ENCODE results near the gene KIF5B. TPM values are rescaled to one million over a fixed set of nuclear protein-coding genes. Genes with fewer than 3 reads are reported as not detected.
"Not testable (repeated sequence)": the region's sequence is repeated elsewhere in the genome, so short reads cannot be mapped to it uniquely, and the experiment has no call there.

KIF5B gene
- total RNA-seq, 4 donors from 2014 or later = 69.6 to 104 (median 75.2) TPM

DNA sequence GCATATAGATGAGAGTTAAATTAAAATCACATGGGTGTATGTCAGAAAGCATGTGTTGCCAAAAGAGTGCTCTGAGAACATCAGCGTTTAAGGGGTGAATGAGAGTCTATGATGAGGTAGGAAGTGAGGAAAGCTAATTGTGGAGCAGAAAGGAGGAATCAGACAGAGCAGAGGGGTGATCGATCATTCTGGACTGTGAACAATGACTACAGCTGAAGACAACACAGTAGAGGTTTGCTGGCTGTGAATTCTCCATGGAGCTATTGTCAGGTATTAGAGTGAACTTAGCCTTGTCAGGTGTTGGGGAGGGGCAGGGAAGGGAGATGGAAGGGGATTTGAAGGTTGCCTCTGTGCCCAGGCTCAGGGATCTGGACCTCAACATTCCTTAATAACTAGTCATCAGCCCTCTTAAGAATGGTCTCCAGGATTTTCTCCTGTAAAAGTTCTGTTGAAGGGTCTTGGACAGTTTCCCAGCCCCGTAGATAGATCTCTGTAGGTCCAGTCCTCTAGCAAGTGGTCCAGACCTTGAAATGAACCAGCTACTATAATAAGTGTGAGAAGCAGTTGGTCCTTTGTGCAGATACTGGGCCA lies 57.1 kb downstream of the KIF5B start:
- Histone ChIP-seq H3K9me3 (no peaks in the 10 kb centered on the region), H3K27me3 (no peaks in the 10 kb centered on the region), H3K27ac (no peak overlapping the region), H3K36me3 (no peaks in the 10 kb centered on the region), H3K4me3 (no peak overlapping the region), H3K4me1 (no peaks in the 10 kb centered on the region)
- DNase-seq (ENCODE audit: low spot score in 2 of 2) = no peak
- TF ChIP-seq POLR2A (IDR thresholded peaks at IDR 0.05) (no peak), EP300 (IDR thresholded peaks at IDR 0.05) (no peak), POLR2AphosphoS5 (IDR thresholded peaks at IDR 0.05) (no peak)
- TF ChIP-seq, protein P1, sequence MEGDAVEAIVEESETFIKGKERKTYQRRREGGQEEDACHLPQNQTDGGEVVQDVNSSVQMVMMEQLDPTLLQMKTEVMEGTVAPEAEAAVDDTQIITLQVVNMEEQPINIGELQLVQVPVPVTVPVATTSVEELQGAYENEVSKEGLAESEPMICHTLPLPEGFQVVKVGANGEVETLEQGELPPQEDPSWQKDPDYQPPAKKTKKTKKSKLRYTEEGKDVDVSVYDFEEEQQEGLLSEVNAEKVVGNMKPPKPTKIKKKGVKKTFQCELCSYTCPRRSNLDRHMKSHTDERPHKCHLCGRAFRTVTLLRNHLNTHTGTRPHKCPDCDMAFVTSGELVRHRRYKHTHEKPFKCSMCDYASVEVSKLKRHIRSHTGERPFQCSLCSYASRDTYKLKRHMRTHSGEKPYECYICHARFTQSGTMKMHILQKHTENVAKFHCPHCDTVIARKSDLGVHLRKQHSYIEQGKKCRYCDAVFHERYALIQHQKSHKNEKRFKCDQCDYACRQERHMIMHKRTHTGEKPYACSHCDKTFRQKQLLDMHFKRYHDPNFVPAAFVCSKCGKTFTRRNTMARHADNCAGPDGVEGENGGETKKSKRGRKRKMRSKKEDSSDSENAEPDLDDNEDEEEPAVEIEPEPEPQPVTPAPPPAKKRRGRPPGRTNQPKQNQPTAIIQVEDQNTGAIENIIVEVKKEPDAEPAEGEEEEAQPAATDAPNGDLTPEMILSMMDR (IDR thresholded peaks at IDR 0.05) = no peak
- WGBS = 47% methylated on average over 3 of the region's 3 CpGs

DNA sequence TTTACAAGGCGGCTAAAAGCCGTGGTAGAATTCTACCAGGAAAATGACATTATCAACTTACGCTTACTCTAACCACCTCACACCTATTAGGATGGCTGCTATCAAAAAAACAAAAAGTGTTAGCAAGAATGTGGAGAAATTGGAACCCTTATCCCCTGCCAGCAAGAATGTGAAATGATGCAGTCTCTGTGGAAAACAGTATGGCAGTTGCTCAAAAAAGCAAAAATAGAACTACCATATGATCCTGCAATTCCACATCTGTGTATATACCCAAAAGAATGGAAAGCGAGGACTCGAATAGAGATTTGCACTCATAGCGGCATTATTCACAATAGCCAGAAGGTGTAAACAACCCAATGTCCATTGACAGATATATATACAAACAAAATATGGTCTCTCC lies 61.3 kb downstream of the KIF5B start:
- H3K4me1 ChIP-seq = no peaks in the 10 kb centered on the region
- no peaks in the 10 kb centered on the region for H3K36me3 ChIP-seq
- 77% methylated on average over 6 of the region's 6 CpGs for WGBS
- no peak overlapping the region for H3K27ac ChIP-seq
- no peaks in the 10 kb centered on the region for H3K9me3 ChIP-seq
- H3K4me3 ChIP-seq = no peak overlapping the region
- no peak for DNase-seq (ENCODE audit: low spot score in 2 of 2)
- H3K27me3 ChIP-seq = no peaks in the 10 kb centered on the region
- no peak for TF ChIP-seq EP300 (IDR thresholded peaks at IDR 0.05)
- TF ChIP-seq POLR2AphosphoS5 (IDR thresholded peaks at IDR 0.05) = no peak
- TF ChIP-seq, protein P1 (IDR thresholded peaks at IDR 0.05) = no peak
- no peak for TF ChIP-seq POLR2A (IDR thresholded peaks at IDR 0.05)

DNA sequence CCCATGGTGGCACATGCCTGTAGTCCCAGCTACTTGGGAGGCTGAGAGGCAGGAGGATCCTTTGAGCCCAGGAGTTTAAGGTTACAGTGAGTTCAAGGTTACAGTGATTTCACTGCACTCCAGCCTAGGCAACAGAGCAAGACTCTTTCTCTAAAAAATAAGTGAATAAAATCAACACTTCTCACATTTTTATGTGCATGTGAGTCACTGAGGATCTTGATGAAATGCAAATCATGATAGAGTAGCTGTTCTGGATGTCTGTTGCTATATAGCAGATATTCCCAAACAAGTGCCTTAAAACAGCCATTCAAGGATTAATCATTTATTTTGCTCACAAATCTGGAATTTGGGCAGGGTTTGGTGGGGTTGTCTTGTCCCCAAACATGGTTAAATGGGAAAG lies 65.3 kb downstream of the KIF5B start:
- Histone ChIP-seq H3K4me1 (no peaks in the 10 kb centered on the region), H3K36me3 (no peaks in the 10 kb centered on the region), H3K27me3 (no peaks in the 10 kb centered on the region), H3K9me3 (peaks cover 5% of the 10 kb centered on the region), H3K27ac (no peak overlapping the region), H3K4me3 (no peak overlapping the region)
- DNase-seq (ENCODE audit: low spot score in 2 of 2) = no peak
- no peak for TF ChIP-seq POLR2AphosphoS5 (IDR thresholded peaks at IDR 0.05)
- TF ChIP-seq, protein P1 (IDR thresholded peaks at IDR 0.05) = no peak
- TF ChIP-seq EP300 (IDR thresholded peaks at IDR 0.05) = no peak
- TF ChIP-seq POLR2A (IDR thresholded peaks at IDR 0.05) = no peak

DNA sequence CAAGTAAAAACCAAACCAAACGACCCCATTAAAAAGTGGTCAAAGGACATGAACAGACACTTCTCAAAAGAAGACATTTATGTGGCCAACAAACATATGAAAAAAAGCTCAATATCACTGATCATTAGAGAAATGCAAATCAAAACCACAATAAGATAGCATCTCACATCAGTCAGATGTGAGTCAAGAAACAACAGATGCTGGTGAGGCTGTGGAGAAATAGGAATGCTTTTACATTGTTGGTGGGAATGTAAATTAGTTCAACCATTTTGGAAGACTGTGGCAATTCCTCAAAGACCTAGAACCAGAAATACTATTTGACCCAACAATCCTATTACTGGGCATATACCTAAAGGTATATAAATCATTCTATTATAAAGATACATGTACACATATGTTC lies 68.4 kb downstream of the KIF5B start:
- DNase-seq (ENCODE audit: low spot score in 2 of 2); H3K9me3 ChIP-seq; H3K27me3 ChIP-seq; H3K27ac ChIP-seq; H3K4me3 ChIP-seq; H3K36me3 ChIP-seq; H3K4me1 ChIP-seq: not testable (repeated sequence)
- 77% methylated on average over 1 of the region's 1 CpG for WGBS

DNA sequence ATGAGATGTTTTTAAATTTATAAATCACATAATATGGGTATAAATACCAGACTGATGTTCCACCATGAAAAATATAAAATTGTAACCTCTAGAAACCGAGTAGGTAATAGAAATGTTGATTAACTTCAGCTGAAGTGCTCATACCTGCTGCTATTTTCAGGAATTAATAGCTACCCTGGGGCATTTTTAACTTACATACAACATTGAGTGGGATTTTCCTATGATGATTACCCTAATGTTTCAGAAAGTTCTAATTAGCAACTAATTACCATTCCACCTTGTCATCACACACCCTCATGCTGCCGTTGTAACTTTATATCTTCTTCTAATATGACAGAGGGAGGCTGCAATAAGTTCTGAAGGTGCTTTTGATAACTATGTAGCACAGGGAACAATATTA lies 74.1 kb downstream of the KIF5B start:
- Histone ChIP-seq H3K4me1 (peaks cover 5% of the 10 kb centered on the region), H3K36me3 (no peaks in the 10 kb centered on the region), H3K27ac (no peak overlapping the region), H3K9me3 (peaks cover 5% of the 10 kb centered on the region), H3K27me3 (no peaks in the 10 kb centered on the region), H3K4me3 (no peak overlapping the region)
- DNase-seq (ENCODE audit: low spot score in 2 of 2) = no peak
- 47% methylated on average over 2 of the region's 2 CpGs for WGBS
- TF ChIP-seq, protein P1 (IDR thresholded peaks at IDR 0.05) = no peak
- no peak for TF ChIP-seq EP300 (IDR thresholded peaks at IDR 0.05)
- no peak for TF ChIP-seq POLR2A (IDR thresholded peaks at IDR 0.05)
- TF ChIP-seq POLR2AphosphoS5 (IDR thresholded peaks at IDR 0.05) = no peak

DNA sequence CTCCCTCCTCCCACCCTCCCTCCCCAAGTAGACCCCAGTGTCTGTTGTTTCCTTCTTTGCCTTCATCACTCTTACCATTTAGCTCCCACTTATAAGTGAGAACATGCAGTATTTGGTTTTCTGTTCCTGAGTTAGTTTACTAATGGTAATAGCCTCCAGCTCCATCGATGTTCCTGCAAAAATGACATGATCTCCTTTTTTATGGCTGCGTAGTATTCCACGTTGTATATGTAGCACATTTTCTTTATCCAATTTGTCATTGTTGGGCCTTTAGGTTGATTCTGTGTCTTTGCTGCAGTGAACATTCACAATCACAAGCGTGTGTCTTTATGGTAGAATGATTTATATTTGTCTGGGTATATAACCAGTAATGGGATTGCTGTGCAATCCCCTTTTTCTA lies 75.8 kb downstream of the KIF5B start:
- no peak for TF ChIP-seq EP300 (IDR thresholded peaks at IDR 0.05)
- no peak for TF ChIP-seq POLR2A (IDR thresholded peaks at IDR 0.05)
- TF ChIP-seq, protein P1 (IDR thresholded peaks at IDR 0.05) = no peak
- no peak for TF ChIP-seq POLR2AphosphoS5 (IDR thresholded peaks at IDR 0.05)
- WGBS = 96% methylated on average over 4 of the region's 4 CpGs
- H3K9me3 ChIP-seq = no peaks in the 10 kb centered on the region

DNA sequence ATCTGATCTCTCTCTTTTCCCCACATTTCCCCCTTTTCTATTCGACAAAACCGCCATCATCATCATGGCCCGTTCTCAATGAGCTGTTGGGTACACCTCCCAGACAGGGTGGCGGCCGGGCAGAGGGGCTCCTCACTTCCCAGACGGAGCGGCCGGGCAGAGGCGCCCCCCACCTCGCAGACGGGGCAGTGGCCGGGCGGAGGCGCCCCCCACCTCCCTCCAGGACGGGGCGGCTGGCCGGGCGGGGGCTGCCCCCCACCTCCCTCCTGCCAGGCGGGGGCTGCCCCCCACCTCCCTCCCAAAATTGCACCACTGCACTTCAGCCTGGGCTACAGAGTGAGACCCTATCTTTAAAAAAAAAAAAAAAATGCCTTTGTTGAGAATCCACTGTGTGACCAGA lies 77.2 kb downstream of the KIF5B start:
- not testable (repeated sequence) for H3K9me3 ChIP-seq
- WGBS = 99% methylated on average over 19 of the region's 19 CpGs

More for the DNA sequence above, 75.8 kb downstream of the KIF5B start:
- no peaks in the 10 kb centered on the region for H3K36me3 ChIP-seq
- no peak for DNase-seq (ENCODE audit: low spot score in 2 of 2)
- no peak overlapping the region for H3K27ac ChIP-seq
- H3K4me1 ChIP-seq = peaks cover 5% of the 10 kb centered on the region
- no peaks in the 10 kb centered on the region for H3K27me3 ChIP-seq
- no peak overlapping the region for H3K4me3 ChIP-seq

More for the DNA sequence above, 77.2 kb downstream of the KIF5B start:
- not testable (repeated sequence) for H3K27ac ChIP-seq; H3K27me3 ChIP-seq; DNase-seq (ENCODE audit: low spot score in 2 of 2); H3K4me3 ChIP-seq; H3K4me1 ChIP-seq; H3K36me3 ChIP-seq
